ENCODE data around the gene C11orf24. TPM values are rescaled to one million over a fixed set of nuclear protein-coding genes. Genes with fewer than 3 reads are reported as not detected.

The C11orf24 gene
- total RNA-seq, 2 experiments from 2014 or later = 29.2 to 30.0 TPM

GRCh38 chr11:68266936-68267880 is 4.6 kb downstream of the C11orf24 start:
- CTCF ChIA-PET = interaction anchor here (1.1 to 1.4 kb wide), 2 partner anchors 10 to 30 kb away, joined by 7 to 11 read pairs; no protein-coding TSS in a partner anchor
- ATAC-seq = no peak
- Mint-ChIP-seq H3K27me3 (ENCODE audit: low read depth) (no peaks in the 10 kb centered on the region), H3K4me1 (ENCODE audit: low read depth) (peaks cover 36% of the 10 kb centered on the region), H3K27ac (no peak overlapping the region), H3K36me3 (ENCODE audit: low read depth) (peaks cover 50% of the 10 kb centered on the region), H3K4me3 (no peak overlapping the region), H3K9me3 (ENCODE audit: insufficient read depth) (no peaks in the 10 kb centered on the region)
- no peak for DNase-seq
- POLR2A ChIA-PET = no interaction called here

DNA sequence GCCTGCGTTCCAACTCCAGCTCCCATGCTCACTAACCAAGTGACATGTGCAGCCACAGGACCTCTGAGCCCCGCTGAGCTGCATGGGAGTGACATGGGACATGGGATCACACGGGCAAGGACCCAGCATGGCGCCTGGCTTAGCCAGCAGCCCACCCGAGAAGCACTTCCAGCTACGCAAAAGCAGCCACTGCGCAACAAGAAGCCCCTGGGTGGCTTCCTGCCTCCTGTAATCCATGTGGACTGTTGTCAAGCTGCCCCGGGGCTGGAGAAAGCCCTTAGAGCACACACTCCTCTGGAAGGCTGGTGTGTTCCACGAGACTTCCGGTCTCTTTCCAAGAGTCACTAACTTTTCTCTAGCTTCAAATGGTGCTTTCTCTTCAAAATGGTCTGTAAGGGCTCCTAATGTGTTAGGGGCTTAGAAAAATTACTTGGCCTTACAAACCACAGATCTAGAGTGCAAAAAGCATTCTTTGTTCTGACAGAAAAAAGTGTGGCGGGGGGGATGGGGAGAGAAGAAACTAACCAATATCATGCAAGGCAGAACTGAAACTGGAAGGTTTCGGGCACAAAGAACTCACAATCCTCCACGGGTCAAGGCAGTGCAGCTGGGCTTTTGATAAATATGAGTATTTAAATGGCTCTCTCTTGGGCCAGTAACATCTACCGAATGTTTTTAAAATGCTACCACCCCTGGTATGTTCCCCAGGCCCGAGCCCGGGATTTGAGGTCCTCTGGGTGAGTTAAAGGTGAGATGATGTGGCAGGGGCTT is 5.5 kb downstream of the C11orf24 start:
- H3K36me3 Mint-ChIP-seq (ENCODE audit: low read depth) = peaks cover 55% of the 10 kb centered on the region
- H3K27ac Mint-ChIP-seq = no peak overlapping the region
- no peaks in the 10 kb centered on the region for H3K9me3 Mint-ChIP-seq (ENCODE audit: insufficient read depth)
- DNase-seq (no peak), ATAC-seq (no peak)
- no peak overlapping the region for H3K4me3 Mint-ChIP-seq
- H3K4me1 Mint-ChIP-seq (ENCODE audit: low read depth) = peaks cover 36% of the 10 kb centered on the region
- POLR2A ChIA-PET = no interaction called here
- H3K27me3 Mint-ChIP-seq (ENCODE audit: low read depth) = no peaks in the 10 kb centered on the region
- CTCF ChIA-PET = interaction anchor here (1.1 to 1.6 kb wide), 2 partner anchors 9 to 30 kb away, joined by 10 to 11 read pairs; no protein-coding TSS in a partner anchor

DNA sequence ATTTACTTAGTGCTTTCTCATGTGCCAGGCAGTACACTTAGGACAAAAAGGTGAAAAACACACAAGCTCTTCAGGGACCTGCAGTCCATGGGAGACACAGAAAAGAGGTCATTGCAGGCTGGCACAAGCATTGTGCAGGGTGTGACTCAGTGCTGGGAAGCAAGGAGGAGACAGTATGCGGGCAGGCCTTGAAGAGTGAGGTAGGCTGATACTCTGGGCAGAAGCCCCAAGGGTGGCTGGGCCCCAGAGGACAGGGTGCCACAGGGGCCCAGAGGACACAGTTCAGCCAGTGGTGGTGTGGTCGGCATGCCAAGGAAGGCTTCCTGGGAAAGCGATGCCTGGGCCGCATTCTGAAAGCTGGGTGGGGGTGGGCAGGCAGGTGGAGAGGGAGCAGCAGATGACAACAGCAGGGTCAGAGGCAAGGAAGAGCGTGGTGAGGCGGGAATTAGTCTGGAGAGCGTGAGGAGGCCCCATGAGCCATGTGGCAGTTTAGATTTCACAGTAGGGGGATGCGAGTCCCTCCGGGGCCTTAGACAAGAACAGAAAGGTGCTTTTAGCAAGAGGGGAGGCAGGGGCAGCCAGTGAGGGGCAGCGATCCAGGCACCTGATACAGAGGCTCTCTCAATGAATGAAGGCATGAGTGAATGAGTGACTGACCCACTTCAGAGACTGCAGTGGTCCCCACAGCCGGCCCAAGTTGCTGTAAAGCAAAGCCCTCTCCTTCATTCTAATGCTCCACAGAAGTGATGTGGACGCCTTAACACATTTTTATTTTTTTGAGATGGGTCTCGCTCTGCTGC is 6.8 kb downstream of the C11orf24 start:
- ChIA-PET CTCF (interaction anchor here (1.6 kb wide), 1 partner anchor 32 kb away, joined by 10 read pairs; no protein-coding TSS in a partner anchor), POLR2A (no interaction called here)
- Mint-ChIP-seq H3K27me3 (ENCODE audit: low read depth) (no peaks in the 10 kb centered on the region), H3K4me3 (no peak overlapping the region), H3K4me1 (ENCODE audit: low read depth) (peaks cover 27% of the 10 kb centered on the region), H3K27ac (no peak overlapping the region), H3K36me3 (ENCODE audit: low read depth) (peaks cover 59% of the 10 kb centered on the region), H3K9me3 (ENCODE audit: insufficient read depth) (no peaks in the 10 kb centered on the region)
- ATAC-seq (no peak), DNase-seq (no peak)

DNA sequence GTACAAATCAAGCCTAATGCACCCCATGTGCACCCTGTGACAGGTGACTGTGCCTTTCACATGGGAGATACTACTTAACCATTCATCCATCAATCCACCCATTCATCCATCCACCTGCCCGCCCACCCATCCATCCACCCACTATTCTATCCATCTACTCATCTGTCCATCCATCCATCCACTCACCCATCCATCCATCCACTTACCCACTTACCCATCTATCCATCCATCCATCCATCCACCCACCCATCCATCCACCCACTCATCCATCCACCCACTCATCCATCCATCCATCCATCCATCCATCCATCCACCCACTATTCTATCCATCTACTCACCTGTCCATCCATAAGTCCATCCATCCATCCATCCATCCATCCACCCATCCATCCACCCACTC is 7.5 kb downstream of the C11orf24 start:
- no peaks in the 10 kb centered on the region for H3K9me3 Mint-ChIP-seq (ENCODE audit: insufficient read depth)
- no peak overlapping the region for H3K4me3 Mint-ChIP-seq
- H3K27ac Mint-ChIP-seq = no peak overlapping the region
- ChIA-PET POLR2A (no interaction called here), CTCF (no interaction called here)
- ATAC-seq (no peak), DNase-seq (no peak)
- H3K4me1 Mint-ChIP-seq (ENCODE audit: low read depth) = peaks cover 22% of the 10 kb centered on the region
- H3K27me3 Mint-ChIP-seq (ENCODE audit: low read depth) = no peaks in the 10 kb centered on the region
- peaks cover 57% of the 10 kb centered on the region for H3K36me3 Mint-ChIP-seq (ENCODE audit: low read depth)

- POLR2A ChIA-PET = no interaction called here
Measured at GRCh38 chr11:68263444-68264035, 8.2 kb downstream of the C11orf24 start.

DNA sequence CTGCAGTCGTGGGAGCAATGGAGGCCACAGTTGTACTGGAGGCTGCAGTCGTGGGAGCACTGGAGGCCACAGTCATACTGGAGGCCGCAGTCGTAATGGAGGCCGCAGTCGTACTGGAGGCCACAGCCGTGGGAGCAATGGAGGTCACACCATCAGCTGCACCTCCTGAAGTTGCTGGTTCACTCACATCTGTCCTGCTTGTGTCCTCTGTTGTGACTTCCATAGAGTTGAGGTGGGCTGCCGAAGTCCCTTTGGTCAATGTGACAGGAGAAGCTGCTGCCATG is 9.3 kb downstream of the C11orf24 start:
- CTCF ChIA-PET = no interaction called here
- H3K4me3 Mint-ChIP-seq = no peak overlapping the region
- peaks cover 48% of the 10 kb centered on the region for H3K36me3 Mint-ChIP-seq (ENCODE audit: low read depth)

More at GRCh38 chr11:68263444-68264035, 8.2 kb downstream of the C11orf24 start:
- Mint-ChIP-seq H3K36me3 (ENCODE audit: low read depth) (peaks cover 54% of the 10 kb centered on the region), H3K27me3 (ENCODE audit: low read depth) (no peaks in the 10 kb centered on the region), H3K4me1 (ENCODE audit: low read depth) (peaks cover 16% of the 10 kb centered on the region), H3K9me3 (ENCODE audit: insufficient read depth) (no peaks in the 10 kb centered on the region), H3K27ac (no peak overlapping the region), H3K4me3 (no peak overlapping the region)
- CTCF ChIA-PET = no interaction called here
- no peak for DNase-seq
- ATAC-seq = no peak

DNA sequence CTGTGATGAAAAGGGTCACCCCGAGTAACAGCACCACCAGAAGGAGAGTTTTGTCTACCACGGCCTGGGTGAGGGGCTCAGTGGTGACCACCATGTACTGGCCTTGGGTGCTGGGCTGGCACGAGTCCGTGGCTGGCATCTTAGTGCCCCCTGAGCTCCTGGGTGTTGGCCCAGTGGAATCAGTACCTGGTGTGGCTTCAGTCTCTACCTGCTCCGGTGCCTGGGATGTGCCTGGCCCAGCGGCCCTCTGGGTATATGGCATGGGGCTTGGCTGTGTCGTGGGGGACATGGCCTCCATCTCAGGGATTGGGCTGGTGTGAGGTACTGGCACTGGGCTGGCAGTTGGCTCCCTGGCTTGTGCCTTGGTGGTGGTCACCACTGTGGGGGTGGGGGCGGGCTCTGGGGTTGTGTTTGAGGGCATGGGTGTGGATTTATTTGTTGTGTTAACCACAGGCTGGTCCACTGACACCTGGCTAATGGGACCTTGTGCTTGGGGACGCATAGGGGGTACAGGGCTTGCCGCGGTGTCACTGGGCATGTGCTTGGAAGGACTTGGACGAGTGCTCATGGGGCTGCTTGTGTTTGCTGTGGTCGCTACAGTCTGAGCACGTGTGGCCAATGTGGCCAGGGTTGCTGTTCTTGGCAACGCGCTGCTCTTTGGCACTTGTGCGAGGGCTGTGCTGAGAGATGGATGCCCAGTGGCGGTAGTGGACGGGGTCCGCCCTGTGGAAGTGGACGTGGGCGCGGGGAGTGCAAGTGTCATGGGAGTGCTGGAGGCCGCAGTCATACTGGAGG is 9.8 kb downstream of the C11orf24 start:
- H3K27me3 Mint-ChIP-seq (ENCODE audit: low read depth) = no peaks in the 10 kb centered on the region
- H3K9me3 Mint-ChIP-seq (ENCODE audit: insufficient read depth) = no peaks in the 10 kb centered on the region
- H3K4me1 Mint-ChIP-seq (ENCODE audit: low read depth) = peaks cover 12% of the 10 kb centered on the region
- ATAC-seq (no peak), DNase-seq (no peak)
- no peak overlapping the region for H3K27ac Mint-ChIP-seq
- H3K4me3 Mint-ChIP-seq = no peak overlapping the region
- ChIA-PET CTCF (interaction anchor here (5.5 kb wide), 1 partner anchor 9 kb away, joined by 61 read pairs; the partner anchor contains the start of gene C11orf24), POLR2A (no interaction called here)
- peaks cover 44% of the 10 kb centered on the region for H3K36me3 Mint-ChIP-seq (ENCODE audit: low read depth)

More for the DNA sequence above, 9.3 kb downstream of the C11orf24 start:
- no peak for ATAC-seq
- no peaks in the 10 kb centered on the region for H3K9me3 Mint-ChIP-seq (ENCODE audit: insufficient read depth)
- H3K27me3 Mint-ChIP-seq (ENCODE audit: low read depth) = no peaks in the 10 kb centered on the region
- DNase-seq = no peak
- POLR2A ChIA-PET = interaction anchor here (0.7 kb wide), 1 partner anchor 27 kb away, joined by 3 read pairs; no protein-coding TSS in a partner anchor
- H3K4me1 Mint-ChIP-seq (ENCODE audit: low read depth) = peaks cover 14% of the 10 kb centered on the region
- H3K27ac Mint-ChIP-seq = no peak overlapping the region

DNA sequence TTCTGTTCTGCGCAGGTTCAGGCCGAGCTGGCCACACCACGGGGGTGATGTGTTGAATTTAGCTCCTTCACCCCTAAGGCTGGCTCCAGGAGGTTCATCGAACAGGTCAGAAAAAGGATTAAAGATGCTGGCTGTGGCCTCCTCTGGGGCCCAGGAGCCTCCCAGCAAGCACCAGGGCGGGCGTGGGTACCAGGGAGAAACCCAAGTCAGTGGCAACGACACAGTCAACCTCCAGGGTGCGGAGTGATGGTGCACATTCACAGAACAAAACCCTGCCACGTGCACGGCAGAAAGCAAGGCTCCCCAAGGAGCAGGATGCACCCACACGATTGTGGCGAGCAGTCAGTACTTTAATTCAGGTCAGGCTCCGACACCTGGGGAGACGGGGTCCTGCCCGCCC is 10.8 kb downstream of the C11orf24 start:
- Mint-ChIP-seq H3K36me3 (ENCODE audit: low read depth) (peaks cover 36% of the 10 kb centered on the region), H3K27ac (no peak overlapping the region), H3K4me3 (no peak overlapping the region), H3K4me1 (ENCODE audit: low read depth) (peaks cover 5% of the 10 kb centered on the region), H3K9me3 (ENCODE audit: insufficient read depth) (no peaks in the 10 kb centered on the region), H3K27me3 (ENCODE audit: low read depth) (no peaks in the 10 kb centered on the region)
- ChIA-PET CTCF (interaction anchor here (5.5 kb wide), 1 partner anchor 10 kb away, joined by 61 read pairs; the partner anchor contains the start of gene C11orf24), POLR2A (no interaction called here)
- DNase-seq = no peak
- ATAC-seq = no peak

GRCh38 chr11:68260484-68260883 is 11.3 kb downstream of the C11orf24 start:
- DNase-seq (no peak), ATAC-seq (no peak)
- Mint-ChIP-seq H3K27ac (no peak overlapping the region), H3K4me1 (ENCODE audit: low read depth) (peaks cover 5% of the 10 kb centered on the region), H3K9me3 (ENCODE audit: insufficient read depth) (no peaks in the 10 kb centered on the region), H3K4me3 (no peak overlapping the region), H3K36me3 (ENCODE audit: low read depth) (peaks cover 33% of the 10 kb centered on the region), H3K27me3 (ENCODE audit: low read depth) (no peaks in the 10 kb centered on the region)
- POLR2A ChIA-PET = interaction anchor here (1.0 kb wide), 1 partner anchor 37 kb away, joined by 3 read pairs; no protein-coding TSS in a partner anchor
- CTCF ChIA-PET = interaction anchor here (5.5 kb wide), 2 partner anchors 11 to 37 kb away, joined by 61 to 170 read pairs; partner anchors contain the start of gene C11orf24

GRCh38 chr11:68259122-68259959 is 12.4 kb downstream of the C11orf24 start:
- H3K27me3 Mint-ChIP-seq (ENCODE audit: low read depth) = no peaks in the 10 kb centered on the region

More at GRCh38 chr11:68259122-68259959, 12.4 kb downstream of the C11orf24 start:
- Mint-ChIP-seq H3K4me3 (no peak overlapping the region), H3K36me3 (ENCODE audit: low read depth) (peaks cover 25% of the 10 kb centered on the region), H3K4me1 (ENCODE audit: low read depth) (peaks cover 5% of the 10 kb centered on the region), H3K9me3 (ENCODE audit: insufficient read depth) (no peaks in the 10 kb centered on the region), H3K27ac (no peak overlapping the region)
- ChIA-PET POLR2A (interaction anchor here (0.8 to 1.0 kb wide), 2 partner anchors 38 to 132 kb away, joined by 3 read pairs; no protein-coding TSS in a partner anchor), CTCF (interaction anchor here (2.0 to 5.5 kb wide), 5 partner anchors 12 to 124 kb away, joined by 8 to 170 read pairs (median 25); partner anchors contain the start of gene C11orf24)
- no peak for ATAC-seq
- no peak for DNase-seq

Data from activated CD8-positive, alpha-beta T cell treated with anti-CD3 and anti-CD28 coated beads, Interleukin-2, amount 10 ng/mL, durations not matched to agents 7 days and 5 days (primary cell).